Subcutaneous adipose tissue (tissue), 4 donors: ENCODE results near the gene DEF6. TPM values are rescaled to one million over a fixed set of nuclear protein-coding genes. Genes with fewer than 3 reads are reported as not detected.

Experiments
- total RNA-seq, 4 donors: library from RNA; depleted of rRNA; stranded (reverse); fragments of >200 nt; gene quantifications; one replicate each; pipeline ENCODE4 v1.1.0, GENCODE V29; 2016
- TF ChIP-seq, protein P1 (sequence below): fragments of 450-650 bp; IDR thresholded peaks from one replicate; pipeline ENCODE4 v1.5.1; 2016; ENCODE audit warnings: low read depth, mild to moderate bottlenecking, control low read depth, antibody characterized with exemption, moderate library complexity

The DEF6 gene
- 10 to 100 TPM in 1 of 4 donors, 1 to 10 TPM in 3; 1.9 to 13.6 (median 5.0) TPM for total RNA-seq

GRCh38 chr6:35297601-35298481, at the start of gene DEF6:
DEF6 (plus strand) TSS chr6:35297818; CDS start chr6:35297857, 39 bp downstream.
- TF ChIP-seq, protein P1, sequence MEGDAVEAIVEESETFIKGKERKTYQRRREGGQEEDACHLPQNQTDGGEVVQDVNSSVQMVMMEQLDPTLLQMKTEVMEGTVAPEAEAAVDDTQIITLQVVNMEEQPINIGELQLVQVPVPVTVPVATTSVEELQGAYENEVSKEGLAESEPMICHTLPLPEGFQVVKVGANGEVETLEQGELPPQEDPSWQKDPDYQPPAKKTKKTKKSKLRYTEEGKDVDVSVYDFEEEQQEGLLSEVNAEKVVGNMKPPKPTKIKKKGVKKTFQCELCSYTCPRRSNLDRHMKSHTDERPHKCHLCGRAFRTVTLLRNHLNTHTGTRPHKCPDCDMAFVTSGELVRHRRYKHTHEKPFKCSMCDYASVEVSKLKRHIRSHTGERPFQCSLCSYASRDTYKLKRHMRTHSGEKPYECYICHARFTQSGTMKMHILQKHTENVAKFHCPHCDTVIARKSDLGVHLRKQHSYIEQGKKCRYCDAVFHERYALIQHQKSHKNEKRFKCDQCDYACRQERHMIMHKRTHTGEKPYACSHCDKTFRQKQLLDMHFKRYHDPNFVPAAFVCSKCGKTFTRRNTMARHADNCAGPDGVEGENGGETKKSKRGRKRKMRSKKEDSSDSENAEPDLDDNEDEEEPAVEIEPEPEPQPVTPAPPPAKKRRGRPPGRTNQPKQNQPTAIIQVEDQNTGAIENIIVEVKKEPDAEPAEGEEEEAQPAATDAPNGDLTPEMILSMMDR, result no peak

DNA sequence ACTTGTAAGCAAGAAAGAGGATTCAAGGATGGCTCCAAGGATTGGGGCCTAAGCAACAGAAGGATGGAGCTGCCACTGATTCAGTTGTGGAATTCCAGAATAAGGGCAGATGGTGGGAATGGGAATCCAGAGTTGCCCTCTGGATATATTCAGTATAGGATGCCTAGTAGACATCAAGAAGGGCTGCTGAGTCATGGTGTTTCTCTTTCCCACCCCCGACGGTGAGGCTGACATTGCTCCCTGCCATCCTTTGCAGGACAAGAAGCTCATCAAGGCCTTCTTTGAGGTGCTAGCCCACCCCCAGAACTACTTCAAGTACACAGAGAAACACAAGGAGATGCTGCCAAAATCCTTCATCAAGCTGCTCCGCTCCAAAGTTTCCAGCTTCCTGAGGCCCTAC, 49.3 kb upstream of the DEF6 start:
- TF ChIP-seq, protein P1, result no peak

- TF ChIP-seq, protein P1, result no peak
Measured at GRCh38 chr6:35248965-35249364, 48.7 kb upstream of the DEF6 start.

DNA sequence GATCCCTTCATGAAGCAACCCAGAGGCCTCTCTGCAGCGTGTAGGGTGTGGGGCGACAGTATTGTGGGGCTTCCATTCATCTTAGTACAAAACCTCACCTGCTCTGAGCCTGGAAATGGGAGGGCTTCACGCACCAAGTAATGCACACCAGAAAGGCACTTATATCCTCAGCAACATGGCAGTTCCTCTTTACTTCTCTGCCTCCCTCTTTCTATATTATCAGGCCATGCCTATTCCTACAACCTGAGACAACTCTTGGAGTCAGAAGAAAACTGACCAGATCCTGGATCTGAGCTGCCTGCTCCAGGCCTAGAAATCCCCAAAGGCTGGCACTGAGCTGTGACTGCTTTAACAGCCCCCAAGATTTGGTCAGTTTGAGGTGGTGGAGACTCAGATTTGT, 45.7 kb upstream of the DEF6 start:
- TF ChIP-seq, protein P1, result no peak

DNA sequence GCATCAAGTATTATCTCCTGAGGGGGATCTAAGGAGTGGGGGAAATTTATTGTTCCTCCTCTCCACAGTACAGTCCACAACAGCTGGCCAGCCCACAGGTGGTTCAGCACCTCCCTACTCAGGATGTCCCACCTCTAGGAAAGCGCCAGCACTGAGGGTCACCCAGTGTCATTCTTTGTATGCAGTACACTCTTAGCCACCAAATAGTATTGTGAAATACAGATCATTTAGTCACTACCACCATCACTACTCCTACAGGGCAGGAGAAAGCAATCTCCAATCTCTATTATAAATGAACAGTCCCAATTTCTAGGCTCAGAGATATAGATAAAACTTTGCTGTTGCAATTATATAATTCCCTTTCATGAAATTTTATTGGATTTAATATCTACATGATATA, 44.4 kb upstream of the DEF6 start:
- TF ChIP-seq, protein P1, result no peak

GRCh38 chr6:35258336-35258735, 39.3 kb upstream of the DEF6 start:
- TF ChIP-seq, protein P1, result no peak

DNA sequence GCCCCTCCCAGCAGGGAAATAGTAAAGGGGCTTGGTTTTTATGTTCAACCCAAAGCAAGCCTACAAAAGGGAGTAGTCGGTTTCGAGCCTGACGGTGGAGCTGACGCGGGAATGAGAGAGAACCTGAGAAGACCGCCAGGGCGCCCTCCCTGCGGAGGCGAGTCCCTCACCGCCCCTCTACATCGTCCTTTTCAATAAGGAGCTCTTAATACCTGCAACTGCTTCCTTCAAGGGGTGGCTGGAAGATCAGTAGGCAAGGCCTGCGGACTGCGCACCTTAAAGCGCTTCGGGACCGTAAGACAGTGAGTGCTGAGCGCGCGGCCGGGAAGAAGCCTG, 38.8 kb upstream of the DEF6 start:
- TF ChIP-seq, protein P1, result no peak
